Mesothelial cell of epicardium (in vitro differentiated cells): ENCODE results near the gene NRSN2. TPM values are rescaled to one million over a fixed set of nuclear protein-coding genes. Genes with fewer than 3 reads are reported as not detected.
"Not testable (repeated sequence)": the region's sequence is repeated elsewhere in the genome, so short reads cannot be mapped to it uniquely, and the experiment has no call there.

ENCODE experiments used
- DNase-seq, 2 experiments: peaks; one replicate each; pipeline ENCODE4 v3.0.0; 2021; ENCODE audit warnings: low spot score in 2 of 2; ENCODE audit not compliant: unreplicated experiment in 2 of 2
- H3K27ac Mint-ChIP-seq: 2 replicates; pipeline ENCODE4 v1.8.0; 2021; ENCODE audit warnings: mixed read lengths
- H3K27me3 Mint-ChIP-seq: 2 replicates; pipeline ENCODE4 v1.8.0; 2021; ENCODE audit warnings: low read depth, mixed read lengths
- H3K36me3 Mint-ChIP-seq: 2 replicates; pipeline ENCODE4 v1.8.0; 2021; ENCODE audit warnings: mixed read lengths
- H3K4me1 Mint-ChIP-seq: 2 replicates; pipeline ENCODE4 v1.8.0; 2021; ENCODE audit warnings: mixed read lengths
- H3K4me3 Mint-ChIP-seq: 2 replicates; pipeline ENCODE4 v1.8.0; 2021; ENCODE audit warnings: mild to moderate bottlenecking, moderate library complexity, mixed read lengths
- H3K9me3 Mint-ChIP-seq: 2 replicates; pipeline ENCODE4 v1.8.0; 2021; ENCODE audit warnings: mixed read lengths
- total RNA-seq: library from RNA; stranded (reverse); gene quantifications from 3 replicates; pipeline ENCODE4 v1.2.1, GENCODE V29; 2021
- TF ChIP-seq, protein P1 (sequence below): fragments of 200-600 bp; sonication (generic); IDR thresholded peaks from one replicate; pipeline ENCODE4 v1.5.0; 2021; ENCODE audit warnings: antibody characterized with exemption; ENCODE audit not compliant: unreplicated experiment

NRSN2 gene
- total RNA-seq, 1 donor from 2014 or later = 46.2 TPM

DNA sequence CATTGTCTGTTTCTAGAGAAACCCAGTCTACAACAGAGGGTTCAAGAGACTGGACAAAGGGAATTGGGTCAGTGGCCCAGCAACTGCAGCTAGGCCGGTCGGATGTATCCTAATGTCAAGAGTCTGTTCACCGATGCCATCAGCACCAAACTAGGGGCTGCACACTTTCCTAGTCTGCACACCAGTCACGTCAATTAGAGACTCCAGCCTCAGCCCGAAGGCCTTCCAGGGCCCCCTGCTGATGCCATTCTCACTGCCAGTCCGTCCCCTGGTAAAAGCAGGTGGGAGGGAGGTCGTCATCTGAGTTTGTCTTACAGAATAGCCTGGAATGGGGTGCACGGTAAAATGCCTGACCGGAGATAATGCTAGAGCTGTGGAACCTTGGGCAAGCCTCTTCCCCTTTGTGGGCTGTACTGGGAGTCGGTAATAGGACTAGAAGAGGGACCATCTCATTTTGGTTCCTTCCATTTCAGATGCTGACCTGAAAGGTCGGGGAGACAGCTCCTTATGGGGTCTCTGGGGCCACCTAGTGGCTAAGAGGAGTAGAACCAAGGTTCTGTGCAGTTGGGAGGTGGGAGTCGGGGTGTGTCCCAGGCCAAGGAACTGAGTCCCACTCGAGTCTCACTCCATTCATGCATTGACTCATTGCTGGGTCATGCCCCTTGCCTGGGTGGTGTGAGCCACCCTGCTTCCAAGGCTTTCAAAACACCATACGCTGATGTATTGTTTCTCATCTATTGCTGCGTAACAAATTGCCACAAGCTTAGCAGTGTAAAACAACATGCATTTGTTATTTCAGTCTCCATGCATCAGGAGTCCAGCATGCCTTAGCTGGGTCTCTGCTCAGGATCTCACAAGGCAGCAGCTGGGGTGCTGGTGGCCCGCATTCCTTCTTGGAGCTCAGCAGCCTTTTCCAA, 16.4 kb upstream of the NRSN2 start:
- peak in 1 of 2 experiments; percentile 49 for DNase-seq
- H3K4me1 Mint-ChIP-seq = peaks cover 33% of the 10 kb centered on the region
- H3K9me3 Mint-ChIP-seq = no peaks in the 10 kb centered on the region
- H3K27me3 Mint-ChIP-seq = no peaks in the 10 kb centered on the region
- TF ChIP-seq, protein P1, sequence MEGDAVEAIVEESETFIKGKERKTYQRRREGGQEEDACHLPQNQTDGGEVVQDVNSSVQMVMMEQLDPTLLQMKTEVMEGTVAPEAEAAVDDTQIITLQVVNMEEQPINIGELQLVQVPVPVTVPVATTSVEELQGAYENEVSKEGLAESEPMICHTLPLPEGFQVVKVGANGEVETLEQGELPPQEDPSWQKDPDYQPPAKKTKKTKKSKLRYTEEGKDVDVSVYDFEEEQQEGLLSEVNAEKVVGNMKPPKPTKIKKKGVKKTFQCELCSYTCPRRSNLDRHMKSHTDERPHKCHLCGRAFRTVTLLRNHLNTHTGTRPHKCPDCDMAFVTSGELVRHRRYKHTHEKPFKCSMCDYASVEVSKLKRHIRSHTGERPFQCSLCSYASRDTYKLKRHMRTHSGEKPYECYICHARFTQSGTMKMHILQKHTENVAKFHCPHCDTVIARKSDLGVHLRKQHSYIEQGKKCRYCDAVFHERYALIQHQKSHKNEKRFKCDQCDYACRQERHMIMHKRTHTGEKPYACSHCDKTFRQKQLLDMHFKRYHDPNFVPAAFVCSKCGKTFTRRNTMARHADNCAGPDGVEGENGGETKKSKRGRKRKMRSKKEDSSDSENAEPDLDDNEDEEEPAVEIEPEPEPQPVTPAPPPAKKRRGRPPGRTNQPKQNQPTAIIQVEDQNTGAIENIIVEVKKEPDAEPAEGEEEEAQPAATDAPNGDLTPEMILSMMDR = peak; percentile 75
- peak overlapping the region; percentile 71 for H3K27ac Mint-ChIP-seq
- peak overlapping the region; percentile 41 for H3K4me3 Mint-ChIP-seq
- peaks cover 10% of the 10 kb centered on the region for H3K36me3 Mint-ChIP-seq

DNA sequence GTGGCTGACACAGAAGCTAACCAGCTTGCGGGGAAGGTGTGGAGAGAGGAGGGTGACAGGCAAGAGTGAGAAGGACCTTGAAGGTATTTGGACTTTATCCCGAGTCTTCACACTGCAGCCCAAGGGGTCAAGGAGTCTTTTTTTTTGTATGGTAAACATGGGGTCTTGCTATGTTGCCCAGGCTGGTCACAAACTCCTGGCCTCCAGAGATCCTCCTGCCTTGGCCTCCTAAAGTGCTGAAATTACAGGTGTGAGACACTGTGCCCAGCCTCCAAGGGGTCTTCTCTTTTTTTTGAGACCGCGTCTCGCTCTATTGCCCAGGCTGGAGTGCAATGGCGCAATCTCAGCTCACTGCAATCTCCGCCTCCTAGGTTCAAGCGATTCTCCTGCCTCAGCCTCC, 12.3 kb upstream of the NRSN2 start:
- no peak for DNase-seq
- Mint-ChIP-seq H3K36me3 (peaks cover 10% of the 10 kb centered on the region), H3K4me3 (no peak overlapping the region), H3K9me3 (no peaks in the 10 kb centered on the region), H3K27me3 (no peaks in the 10 kb centered on the region), H3K4me1 (peaks cover 13% of the 10 kb centered on the region), H3K27ac (no peak overlapping the region)
- TF ChIP-seq, protein P1 = no peak

DNA sequence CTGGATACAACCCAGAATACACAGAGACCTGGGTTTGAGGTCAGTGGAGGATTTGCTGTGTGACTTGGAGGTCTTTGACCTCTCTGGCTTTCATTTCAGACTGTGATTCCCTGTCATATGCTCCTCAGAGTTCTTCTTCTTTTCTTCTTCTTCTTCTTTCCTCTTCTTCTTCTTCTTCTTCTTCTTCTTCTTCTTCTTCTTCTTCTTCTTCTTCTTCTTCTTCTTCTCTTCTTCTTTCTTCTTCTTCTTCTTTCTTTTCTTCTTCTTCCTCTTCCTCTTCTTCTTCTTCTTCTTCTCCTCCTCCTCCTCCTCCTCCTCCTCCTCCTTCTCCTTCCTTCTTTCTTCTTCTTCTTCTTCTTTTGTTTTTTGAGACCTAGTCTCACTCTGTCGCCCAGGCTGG, 10.9 kb upstream of the NRSN2 start:
- H3K27me3 Mint-ChIP-seq, H3K36me3 Mint-ChIP-seq, H3K4me1 Mint-ChIP-seq, H3K4me3 Mint-ChIP-seq, DNase-seq, H3K9me3 Mint-ChIP-seq, H3K27ac Mint-ChIP-seq: not testable (repeated sequence)

DNA sequence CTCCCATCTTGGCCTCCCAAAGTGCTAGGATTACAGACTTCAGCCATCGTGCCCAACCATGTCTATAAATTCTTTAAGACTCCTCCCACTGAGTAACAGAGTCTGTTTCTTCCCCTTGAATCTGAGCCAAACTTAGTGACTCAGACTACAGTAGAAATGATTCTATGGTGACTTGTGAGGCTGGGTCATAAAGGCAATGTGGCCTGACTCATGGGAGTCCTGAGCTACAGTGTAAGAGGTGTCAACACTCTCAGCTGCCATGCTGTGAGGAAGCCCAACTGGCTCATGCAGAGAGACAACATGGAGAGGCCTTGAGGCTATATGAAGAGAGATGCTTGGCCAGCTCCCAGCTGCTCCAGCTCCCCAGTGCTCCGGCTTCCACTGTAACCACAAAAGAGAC, 5.2 kb upstream of the NRSN2 start:
- no peak overlapping the region for H3K27ac Mint-ChIP-seq
- H3K36me3 Mint-ChIP-seq = peaks cover 8% of the 10 kb centered on the region
- DNase-seq = no peak
- peaks cover 5% of the 10 kb centered on the region for H3K4me1 Mint-ChIP-seq
- no peak overlapping the region for H3K4me3 Mint-ChIP-seq
- no peaks in the 10 kb centered on the region for H3K27me3 Mint-ChIP-seq
- TF ChIP-seq, protein P1 = no peak
- H3K9me3 Mint-ChIP-seq = no peaks in the 10 kb centered on the region

DNA sequence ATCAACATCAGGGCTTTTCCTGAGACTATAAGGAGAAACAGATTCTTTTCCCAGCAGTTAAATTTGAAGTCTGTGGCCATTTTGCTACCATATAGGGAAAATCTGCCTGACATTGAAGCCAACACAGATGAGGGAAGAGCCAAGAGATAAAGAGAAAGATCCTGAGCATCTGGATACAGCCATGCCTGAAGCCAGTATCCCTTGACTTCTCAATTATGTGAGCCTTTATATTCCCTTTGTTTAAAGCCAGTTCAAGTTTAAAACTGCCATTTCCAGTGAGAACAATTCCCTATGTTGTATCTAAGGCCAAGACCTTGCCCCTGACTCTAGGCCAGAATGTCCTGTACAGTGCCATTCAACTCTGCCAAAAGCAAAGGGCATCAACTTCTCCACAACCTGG, 3.8 kb upstream of the NRSN2 start:
- TF ChIP-seq, protein P1 = no peak
- peaks cover 5% of the 10 kb centered on the region for H3K4me1 Mint-ChIP-seq
- no peaks in the 10 kb centered on the region for H3K27me3 Mint-ChIP-seq
- no peak overlapping the region for H3K27ac Mint-ChIP-seq
- peaks cover 8% of the 10 kb centered on the region for H3K36me3 Mint-ChIP-seq
- DNase-seq = no peak
- no peak overlapping the region for H3K4me3 Mint-ChIP-seq
- H3K9me3 Mint-ChIP-seq = no peaks in the 10 kb centered on the region

DNA sequence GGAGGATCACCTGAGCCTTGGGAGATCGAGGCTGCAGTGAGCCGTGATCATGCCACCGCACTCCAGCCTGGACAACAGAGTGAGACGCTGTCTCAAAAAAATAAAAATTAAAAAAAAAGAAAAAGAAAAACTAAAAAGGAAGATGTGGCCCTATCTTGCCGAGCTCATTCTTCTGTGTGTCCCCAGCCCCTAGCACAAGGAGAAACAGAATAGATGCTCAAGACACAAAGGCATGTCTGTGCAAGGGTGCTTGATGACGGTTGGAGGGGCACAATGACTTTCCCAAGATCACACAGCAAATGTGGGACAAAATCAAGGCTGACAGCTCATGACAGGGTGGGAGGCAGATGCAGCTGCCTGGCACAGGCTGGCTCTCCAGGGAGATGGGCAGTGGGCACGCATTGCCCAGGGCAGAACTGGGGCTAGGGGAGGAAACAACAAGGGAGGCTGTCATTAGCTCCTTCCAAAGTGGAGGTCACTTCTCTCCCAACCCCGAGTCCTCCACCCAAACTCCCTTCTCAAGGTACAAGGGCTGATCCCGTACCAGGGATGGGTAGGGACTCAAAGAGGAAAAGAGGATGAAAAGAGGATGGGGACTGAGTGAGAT, 775 bp upstream of the NRSN2 start:
- peak overlapping the region; percentile 83 for H3K4me3 Mint-ChIP-seq
- H3K27me3 Mint-ChIP-seq = no peaks in the 10 kb centered on the region
- H3K27ac Mint-ChIP-seq = peak overlapping the region; percentile 97
- no peak for DNase-seq
- no peaks in the 10 kb centered on the region for H3K9me3 Mint-ChIP-seq
- TF ChIP-seq, protein P1 = no peak
- peaks cover 12% of the 10 kb centered on the region for H3K36me3 Mint-ChIP-seq
- peaks cover 14% of the 10 kb centered on the region for H3K4me1 Mint-ChIP-seq
